GM12878 (cell line): ENCODE measurements around the gene ZBTB21. TPM values are rescaled to one million over a fixed set of nuclear protein-coding genes. Genes with fewer than 3 reads are reported as not detected.

Experiments used
- ATAC-seq: fragments of 200-7000 bp; cut with Tn5 transposase; 3 replicates; pipeline ENCODE4 v1.9.1; 2020; ENCODE audit warnings: mild to moderate bottlenecking, moderate library complexity
- BruUV-seq: library from RNA; stranded (reverse); fragments of 400-500 nt; replicated peaks from 2 replicates; lab custom pipeline; 2021; lab: Mats Ljungman, UMichigan
- CTCF ChIA-PET: fragments of 300-600 bp; sonication (Branson Sonifier 250); formaldehyde crosslinking; extraction: SDS; loops from one replicate; lab custom pipeline; 2021; ENCODE audit warnings: inconsistent platforms; lab: Yijun Ruan, JAX
- POLR2A ChIA-PET: fragments of 350-600 bp; formaldehyde crosslinking; extraction: SDS; loops from one replicate; lab custom pipeline; 2021; ENCODE audit warnings: inconsistent platforms; lab: Charles Lee
- RAD21 ChIA-PET: fragments of 300-600 bp; sonication (Branson Sonifier 250); formaldehyde crosslinking; loops from one replicate; lab custom pipeline; 2023; ENCODE audit warnings: antibody characterized with exemption; ENCODE audit not compliant: unreplicated experiment; lab: Charles Lee
- SMC1A ChIA-PET: fragments of 300-600 bp; sonication (Branson Sonifier 250); formaldehyde crosslinking; loops from one replicate; lab custom pipeline; 2023; ENCODE audit not compliant: unreplicated experiment, uncharacterized antibody; lab: Charles Lee
- DNase-seq: peaks from one replicate; pipeline ENCODE4 v3.0.0-alpha.2; 2011; ENCODE audit warnings: low read depth, low spot score
- FAIRE-seq: peaks from 3 replicates; lab custom pipeline; 2011; peaks lifted over from hg19 to GRCh38; lab: Jason Lieb, UNC
- H2AFZ ChIP-seq: 2 replicates; pipeline ENCODE4 v1.6.0; 2011; ENCODE audit warnings: low read depth, low read length, control low read depth; ENCODE audit not compliant: control insufficient read depth
- H3K27ac ChIP-seq: 2 replicates; pipeline ENCODE4 v1.5.1; 2011; ENCODE audit warnings: control low read depth; ENCODE audit not compliant: control insufficient read depth, insufficient read depth
- H3K27me3 ChIP-seq, 2 experiments: replicated peaks in 1 of 2; 2 replicates each; pipeline versions ENCODE4 v1.6.0 to v1.6.1; 2011; ENCODE audit warnings: low read length in 1 of 2; ENCODE audit not compliant: control insufficient read depth in 2 of 2, insufficient read depth in 2 of 2
- H3K36me3 ChIP-seq, 2 experiments: 2 replicates each; pipeline ENCODE4 v1.5.1; 2011; ENCODE audit warnings: low read length in 1 of 2; ENCODE audit not compliant: control insufficient read depth in 2 of 2, insufficient read depth in 2 of 2
- H3K4me1 ChIP-seq: 2 replicates; pipeline ENCODE4 v1.6.1; 2011; ENCODE audit warnings: mild to moderate bottlenecking, low read length, moderate library complexity, mixed read lengths; ENCODE audit not compliant: control insufficient read depth, insufficient read depth
- H3K4me2 ChIP-seq: 2 replicates; pipeline ENCODE4 v1.6.0; 2011; ENCODE audit warnings: control low read depth; ENCODE audit not compliant: control insufficient read depth, insufficient read depth
- H3K4me3 ChIP-seq: fragments of 200-600 bp; sonication (generic); 2 replicates; pipeline ENCODE4 v1.5.1; 2016
- H3K79me2 ChIP-seq: 2 replicates; pipeline ENCODE4 v1.6.0; 2011; ENCODE audit warnings: low read length; ENCODE audit not compliant: control insufficient read depth, insufficient read depth
- H3K9ac ChIP-seq: 2 replicates; pipeline ENCODE4 v1.8.0; 2011; ENCODE audit warnings: low read length, control low read depth, mixed read lengths; ENCODE audit not compliant: control insufficient read depth, insufficient read depth
- H3K9me3 ChIP-seq: replicated peaks from 3 replicates; pipeline ENCODE4 v1.5.1; 2011; ENCODE audit warnings: mild to moderate bottlenecking, low read length; ENCODE audit not compliant: control insufficient read depth, insufficient read depth
- H4K20me1 ChIP-seq: 2 replicates; pipeline ENCODE4 v1.6.0; 2011; ENCODE audit not compliant: control insufficient read depth, insufficient read depth
- BHLHE40 ChIP-seq, 2 experiments: fragments of 450-650 bp in 1 of 2; IDR thresholded peaks; 2 replicates each; pipeline ENCODE4 v1.6.1; 2011 to 2017; ENCODE audit warnings: low read depth in 2 of 2, borderline replicate concordance in 1 of 2, improper control_type of control experiment in 1 of 2, low read length in 1 of 2, mild to moderate bottlenecking in 1 of 2
- CUX1 ChIP-seq: IDR thresholded peaks from 2 replicates; pipeline ENCODE4 v1.6.1; 2012; ENCODE audit warnings: improper control_type of control experiment, low read depth, low read length; ENCODE audit not compliant: insufficient replicate concordance
- KAT2A ChIP-seq: conservative IDR thresholded peaks from 2 replicates; pipeline ENCODE4 v1.6.1; 2011; ENCODE audit warnings: low read depth, low read length; ENCODE audit not compliant: control insufficient read depth
- PAX8 ChIP-seq: fragments of 450-650 bp; IDR thresholded peaks from 2 replicates; pipeline ENCODE4 v1.6.1; 2017; ENCODE audit warnings: mild to moderate bottlenecking, moderate library complexity
- RUNX3 ChIP-seq: IDR thresholded peaks from 2 replicates; pipeline ENCODE4 v1.6.1; 2012; ENCODE audit warnings: low read length, inconsistent platforms
- SP1 ChIP-seq: IDR thresholded peaks from one replicate; pipeline ENCODE4 v1.6.1; 2011; ENCODE audit warnings: low read depth, low read length
- STAT3 ChIP-seq: IDR thresholded peaks from 2 replicates; pipeline ENCODE4 v1.6.1; 2011; ENCODE audit warnings: low read depth, low read length, improper control_type of control experiment
- SUZ12 ChIP-seq: fragments of 200-600 bp; sonication (generic); IDR thresholded peaks from one replicate; pipeline ENCODE4 v1.6.1; 2018; ENCODE audit warnings: antibody characterized with exemption, mild to moderate bottlenecking; ENCODE audit not compliant: unreplicated experiment
- TCF12 ChIP-seq: IDR thresholded peaks from 2 replicates; pipeline ENCODE4 v1.6.1; 2011; ENCODE audit warnings: low read depth, mild to moderate bottlenecking, low read length
- TCF7 ChIP-seq: IDR thresholded peaks from 2 replicates; pipeline ENCODE4 v1.6.1; 2014; ENCODE audit warnings: antibody characterized with exemption, borderline replicate concordance
- WGBS: methylation state at CpG from one replicate; pipeline ENCODE4 v1.1.6; 2016; ENCODE audit warnings: low lambda C conversion rate; ENCODE audit not compliant: insufficient replicate concordance, insufficient coverage; ENCODE audit errors: missing lambda C conversion rate; 5-methylcytosine and 5-hydroxymethylcytosine counted together
- in situ Hi-C: fragments of 300-500 bp; cut with MboI; formaldehyde crosslinking; loops from 9 replicates; pipeline ENCODE4 v1.14.3; 2018; ENCODE audit warnings: mixed read lengths
- intact Hi-C: fragments of 100-400 bp; cut with micrococcal nuclease; formaldehyde crosslinking; loops from one replicate; pipeline ENCODE4 v1.14.2; 2022; ENCODE audit not compliant: unreplicated experiment
- polyA plus RNA-seq, 11 experiments: library from polyadenylated mRNA; depleted of rRNA in 4 of 11; unstranded in 6 of 11; stranded (reverse) in 5 of 11; fragments of >200 nt; fragmentation: Nextera tagmentation in 4 of 11; fragmentation: Illumina TruSeq in 1 of 11; extraction: Ambion mirVana in 4 of 11; extraction: Trizol in 1 of 11; gene quantifications; 1 replicate in 1 of 11; 2 replicates in 10 of 11; pipeline versions ENCODE4 v1.2.1 to v1.2.3, GENCODE V29; 2011 to 2016; ENCODE audit warnings: inconsistent platforms in 2 of 11, missing spikeins in 2 of 11, low read depth in 1 of 11
- total RNA-seq, 4 experiments: library from RNA; depleted of rRNA in 3 of 4; stranded (reverse); fragments of >200 nt in 3 of 4; fragmentation: Illumina TruSeq in 1 of 4; extraction: Trizol in 1 of 4; gene quantifications; 2 replicates each; pipeline versions ENCODE4 v1.2.1 to v1.2.3, GENCODE V29; 2013 to 2021

ZBTB21 gene
- total and polyA plus RNA-seq, 10 of the 15 experiments (the other 5 are each of a cell fraction or from before 2014, with no cell fraction given) = 1.8 to 21.6 (median 10.6) TPM

GRCh38 chr21:42019101-42019605 is 9.0 kb upstream of the ZBTB21 start (continued):
- TF ChIP-seq CUX1 (no peak), TCF7 (no peak), PAX8 (no peak), KAT2A (no peak), STAT3 (no peak)

GRCh38 chr21:42017022-42017421 is 6.9 kb upstream of the ZBTB21 start:
- ChIA-PET SMC1A (interaction anchor here (1.4 kb wide), 1 partner anchor 8 kb away, joined by 3 read pairs; no protein-coding TSS in a partner anchor), POLR2A (no interaction called here), RAD21 (interaction anchor here (1.1 kb wide), 1 partner anchor 15 kb away, joined by 4 read pairs; no protein-coding TSS in a partner anchor), CTCF (interaction anchor here (1.5 kb wide), 1 partner anchor 21 kb away, joined by 3 read pairs; no protein-coding TSS in a partner anchor)
- intact Hi-C loops (no loop called here), in situ Hi-C loops (no loop called here)
- no peak overlapping the region for H3K27ac ChIP-seq
- TF ChIP-seq RUNX3 = no peak
- no peak for TF ChIP-seq TCF12
- no peak for TF ChIP-seq SP1
- TF ChIP-seq BHLHE40 (IDR thresholded peaks at IDR 0.05; ENCODE audit: borderline replicate concordance in 1 of 2, low read depth in 2 of 2, low read length in 1 of 2) = no peak
- TF ChIP-seq SUZ12 = no peak
- H3K27me3 ChIP-seq = no peaks in the 10 kb centered on the region
- ATAC-seq (no peak), DNase-seq (no peak), FAIRE-seq (no peak)
- no peaks in the 10 kb centered on the region for H3K4me1 ChIP-seq
- no peak overlapping the region for H3K4me2 ChIP-seq
- H3K4me3 ChIP-seq = no peak overlapping the region
- H3K9ac ChIP-seq = no peak overlapping the region
- no peak overlapping the region for H2AFZ ChIP-seq
- WGBS = 19% methylated on average over 2 of the region's 2 CpGs
- no TSS peak for BruUV-seq
- no peaks in the 10 kb centered on the region for H3K79me2 ChIP-seq
- no peaks in the 10 kb centered on the region for H3K36me3 ChIP-seq
- no peaks in the 10 kb centered on the region; the same call in 2 of the 3 replicates for H3K9me3 ChIP-seq
- no peaks in the 10 kb centered on the region for H4K20me1 ChIP-seq
